Smooth muscle cell (in vitro differentiated cells): Measurements from ENCODE around the gene RCN2. TPM values are rescaled to one million over a fixed set of nuclear protein-coding genes. Genes with fewer than 3 reads are reported as not detected.

ENCODE experiments used
- DNase-seq: peaks from one replicate; lab custom pipeline; 2025; ENCODE audit not compliant: unreplicated experiment; lab: John Stamatoyannopoulos, UW
- H2AFZ ChIP-seq: fragments of 200-600 bp; sonication (generic); 2 replicates; pipeline ENCODE4 v1.6.0; 2016; ENCODE audit warnings: antibody characterized with exemption, low read depth, mild to moderate bottlenecking
- H3F3A ChIP-seq: fragments of 200-600 bp; sonication (generic); 2 replicates; pipeline ENCODE4 v1.6.0; 2017; ENCODE audit warnings: antibody characterized with exemption, low read depth
- H3K27ac ChIP-seq: fragments of 200-600 bp; sonication (generic); 2 replicates; pipeline ENCODE4 v1.5.1; 2016; ENCODE audit warnings: low read depth, mild to moderate bottlenecking
- H3K27me3 ChIP-seq: fragments of 200-600 bp; sonication (generic); 2 replicates; pipeline ENCODE4 v1.6.1; 2016; ENCODE audit warnings: low read depth, mild to moderate bottlenecking
- H3K36me3 ChIP-seq: fragments of 200-600 bp; sonication (generic); 2 replicates; pipeline ENCODE4 v1.5.1; 2016; ENCODE audit warnings: low read depth
- H3K4me1 ChIP-seq: fragments of 200-600 bp; sonication (generic); 2 replicates; pipeline ENCODE4 v1.5.1; 2016; ENCODE audit warnings: low read depth
- H3K4me2 ChIP-seq: fragments of 200-600 bp; sonication (generic); 2 replicates; pipeline ENCODE4 v1.6.0; 2016; ENCODE audit warnings: mild to moderate bottlenecking
- H3K4me3 ChIP-seq: fragments of 200-600 bp; sonication (generic); 2 replicates; pipeline ENCODE4 v1.5.1; 2016; ENCODE audit warnings: mild to moderate bottlenecking
- H3K79me2 ChIP-seq: fragments of 200-600 bp; sonication (generic); 2 replicates; pipeline ENCODE4 v1.6.0; 2016; ENCODE audit warnings: low read depth, mild to moderate bottlenecking
- H3K9ac ChIP-seq: fragments of 200-600 bp; sonication (generic); 2 replicates; pipeline ENCODE4 v1.6.0; 2016; ENCODE audit warnings: low read depth
- H3K9me3 ChIP-seq: fragments of 200-600 bp; sonication (generic); replicated peaks from 2 replicates; pipeline ENCODE4 v1.5.1; 2016; ENCODE audit warnings: low read depth
- H4K20me1 ChIP-seq: fragments of 200-600 bp; sonication (generic); 2 replicates; pipeline ENCODE4 v1.6.0; 2016; ENCODE audit warnings: low read depth
- WGBS: methylation state at CpG from one replicate; pipeline ENCODE4 v1.1.7; 2016; ENCODE audit warnings: low lambda C conversion rate; 5-methylcytosine and 5-hydroxymethylcytosine counted together
- polyA plus RNA-seq: library from polyadenylated mRNA; unstranded; fragments of >200 nt; fragmentation: Nextera tagmentation; extraction: Ambion mirVana; gene quantifications from 2 replicates; pipeline ENCODE4 v1.2.1, GENCODE V29; 2016
- total RNA-seq: library from RNA; depleted of rRNA; stranded (reverse); fragments of >200 nt; gene quantifications from 2 replicates; pipeline ENCODE4 v1.2.3, GENCODE V29; 2014
- TF ChIP-seq, protein P1 (sequence below): fragments of 200-600 bp; sonication (generic); IDR thresholded peaks from 2 replicates; pipeline ENCODE4 v1.5.1; 2017; ENCODE audit warnings: borderline replicate concordance, mild to moderate bottlenecking, antibody characterized with exemption; ENCODE audit not compliant: insufficient read depth, poor library complexity, severe bottlenecking

The RCN2 gene
- total and polyA plus RNA-seq, 2 experiments from 2014 or later = 190 to 200 TPM

DNA sequence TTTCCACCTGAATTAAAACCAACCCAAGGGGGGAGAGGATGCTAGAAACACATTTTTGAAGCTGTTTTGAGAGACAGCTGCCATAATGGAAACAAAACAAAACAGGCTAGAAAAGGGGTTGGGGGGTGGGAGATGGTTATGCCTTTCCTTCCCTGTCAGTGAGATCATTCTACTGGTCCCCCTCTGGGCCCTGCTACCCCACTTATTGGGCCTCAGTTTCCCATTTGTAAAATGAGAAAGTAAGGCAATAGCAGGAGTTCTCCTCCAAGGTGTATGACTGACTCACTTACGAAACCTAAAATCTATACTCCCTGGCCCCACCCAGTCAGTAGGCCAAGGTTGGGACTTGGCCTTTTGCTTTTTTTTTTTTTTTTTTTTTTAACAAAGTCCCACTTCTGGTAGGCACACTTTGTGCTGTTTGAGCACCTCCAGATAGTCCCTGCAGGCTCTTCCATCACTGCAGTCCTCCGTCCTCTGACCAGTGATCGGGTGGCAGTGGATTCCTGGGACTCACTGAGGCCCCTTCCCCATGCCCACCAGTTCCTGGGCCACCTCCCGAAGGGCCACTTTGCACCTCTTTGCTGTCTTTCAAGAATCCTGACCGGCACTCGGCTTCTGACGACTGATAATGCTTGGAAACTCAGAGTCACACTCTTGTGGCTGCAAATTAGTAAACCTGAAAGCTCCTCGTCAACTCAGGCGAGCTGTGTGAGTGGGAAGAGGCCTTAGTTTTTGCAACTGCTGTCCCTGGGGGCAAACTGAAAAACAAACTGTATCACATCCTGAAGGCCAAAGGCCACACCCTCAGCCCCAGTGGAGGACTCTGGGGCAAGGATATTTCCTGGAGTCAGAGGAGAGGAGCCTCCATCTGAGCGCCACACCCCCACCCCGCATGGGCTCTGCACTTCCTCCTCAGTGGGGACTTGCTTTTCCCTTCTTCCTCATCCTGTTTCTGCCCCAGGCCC is 56.6 kb downstream of the RCN2 start:
- H4K20me1 ChIP-seq = no peaks in the 10 kb centered on the region
- no peaks in the 10 kb centered on the region for H3F3A ChIP-seq
- TF ChIP-seq, protein P1, sequence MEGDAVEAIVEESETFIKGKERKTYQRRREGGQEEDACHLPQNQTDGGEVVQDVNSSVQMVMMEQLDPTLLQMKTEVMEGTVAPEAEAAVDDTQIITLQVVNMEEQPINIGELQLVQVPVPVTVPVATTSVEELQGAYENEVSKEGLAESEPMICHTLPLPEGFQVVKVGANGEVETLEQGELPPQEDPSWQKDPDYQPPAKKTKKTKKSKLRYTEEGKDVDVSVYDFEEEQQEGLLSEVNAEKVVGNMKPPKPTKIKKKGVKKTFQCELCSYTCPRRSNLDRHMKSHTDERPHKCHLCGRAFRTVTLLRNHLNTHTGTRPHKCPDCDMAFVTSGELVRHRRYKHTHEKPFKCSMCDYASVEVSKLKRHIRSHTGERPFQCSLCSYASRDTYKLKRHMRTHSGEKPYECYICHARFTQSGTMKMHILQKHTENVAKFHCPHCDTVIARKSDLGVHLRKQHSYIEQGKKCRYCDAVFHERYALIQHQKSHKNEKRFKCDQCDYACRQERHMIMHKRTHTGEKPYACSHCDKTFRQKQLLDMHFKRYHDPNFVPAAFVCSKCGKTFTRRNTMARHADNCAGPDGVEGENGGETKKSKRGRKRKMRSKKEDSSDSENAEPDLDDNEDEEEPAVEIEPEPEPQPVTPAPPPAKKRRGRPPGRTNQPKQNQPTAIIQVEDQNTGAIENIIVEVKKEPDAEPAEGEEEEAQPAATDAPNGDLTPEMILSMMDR = no peak
- DNase-seq = no peak
- H3K4me2 ChIP-seq = no peak overlapping the region
- H3K9me3 ChIP-seq = no peaks in the 10 kb centered on the region
- H3K27ac ChIP-seq = no peak overlapping the region
- WGBS = 68% methylated on average over 11 of the region's 11 CpGs
- H3K4me3 ChIP-seq = no peak overlapping the region
- no peak overlapping the region for H2AFZ ChIP-seq
- no peaks in the 10 kb centered on the region for H3K27me3 ChIP-seq
- H3K4me1 ChIP-seq = peaks cover 4% of the 10 kb centered on the region
- no peaks in the 10 kb centered on the region for H3K79me2 ChIP-seq
- H3K9ac ChIP-seq = no peak overlapping the region
- H3K36me3 ChIP-seq = no peaks in the 10 kb centered on the region

DNA sequence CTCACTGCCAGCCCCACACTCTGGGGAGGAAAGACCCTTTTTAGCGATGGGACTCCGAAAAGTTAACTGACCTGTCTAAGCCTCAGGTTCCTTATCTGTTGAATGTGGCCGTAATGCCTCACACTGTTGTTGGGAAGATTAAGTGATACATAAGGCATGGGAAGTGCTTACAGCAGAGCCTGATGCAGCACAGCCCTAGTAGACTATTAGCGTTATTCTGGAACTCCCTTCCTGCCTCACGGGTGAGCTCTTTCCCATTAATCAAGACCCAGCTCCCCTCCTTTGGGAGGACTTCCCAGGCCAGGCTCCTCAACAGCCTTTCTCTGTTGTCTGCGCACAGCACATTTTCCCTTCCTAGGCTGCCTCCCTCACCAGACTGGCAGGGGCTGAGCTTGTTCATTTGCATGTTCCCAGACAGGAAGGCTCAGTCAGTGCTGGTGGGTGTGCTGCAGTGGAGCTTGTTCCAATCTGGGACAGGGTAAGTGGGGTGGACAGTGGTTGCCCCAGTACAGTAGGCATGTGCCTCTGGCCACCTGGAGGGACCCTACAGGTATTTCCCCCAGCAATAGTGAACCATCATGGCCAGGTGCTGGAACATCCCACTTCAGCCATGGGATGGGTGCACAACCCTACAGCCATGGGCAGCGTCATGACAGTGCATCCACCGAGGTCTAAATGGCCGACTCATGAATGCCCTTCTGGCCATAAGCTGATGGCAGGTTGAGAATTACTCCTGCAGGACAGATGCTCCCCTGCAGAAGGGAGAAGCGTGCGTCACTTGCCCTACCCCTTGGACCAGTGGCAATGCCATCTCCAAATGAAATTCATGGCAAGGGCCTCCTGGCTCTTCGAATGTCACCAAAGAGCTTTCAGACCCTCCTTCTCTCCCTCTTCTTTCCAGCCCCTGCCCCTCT is 57.6 kb downstream of the RCN2 start:
- Histone ChIP-seq H3K4me3 (no peak overlapping the region), H3K9me3 (no peaks in the 10 kb centered on the region), H3K4me1 (no peaks in the 10 kb centered on the region), H3K4me2 (no peak overlapping the region), H2AFZ (no peak overlapping the region), H3K27ac (no peak overlapping the region), H3K79me2 (no peaks in the 10 kb centered on the region), H3F3A (no peaks in the 10 kb centered on the region), H3K27me3 (no peaks in the 10 kb centered on the region), H3K36me3 (no peaks in the 10 kb centered on the region), H3K9ac (no peak overlapping the region), H4K20me1 (no peaks in the 10 kb centered on the region)
- DNase-seq = no peak
- 76% methylated on average over 12 of the region's 12 CpGs for WGBS
- TF ChIP-seq, protein P1 = no peak

DNA sequence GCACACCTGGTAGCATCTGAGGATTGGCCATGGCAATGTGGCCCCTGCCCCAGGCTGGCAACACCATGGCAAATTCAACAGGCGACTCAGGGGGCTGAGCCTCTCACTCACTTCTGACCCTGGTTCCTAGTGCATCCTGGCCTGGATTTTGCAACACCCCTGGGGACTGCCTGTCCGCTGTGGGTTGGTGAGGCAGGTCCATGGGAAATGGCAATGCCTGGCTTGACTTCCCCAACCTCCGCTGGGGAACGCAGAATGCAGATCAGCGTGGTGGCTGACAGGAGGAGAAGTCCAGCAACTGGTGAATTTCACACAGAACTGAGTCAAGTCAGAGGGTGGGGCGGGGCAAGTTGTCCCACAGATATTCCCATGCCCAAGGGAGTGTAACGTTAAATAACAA is 59.5 kb downstream of the RCN2 start:
- WGBS = 90% methylated on average over 7 of the region's 7 CpGs
- no peaks in the 10 kb centered on the region for H3K79me2 ChIP-seq
- no peak overlapping the region for H2AFZ ChIP-seq

More for the DNA sequence above, 59.5 kb downstream of the RCN2 start:
- TF ChIP-seq, protein P1 = no peak
- no peaks in the 10 kb centered on the region for H3K4me1 ChIP-seq
- H3K27ac ChIP-seq = no peak overlapping the region
- H3K4me2 ChIP-seq = no peak overlapping the region
- H3K36me3 ChIP-seq = no peaks in the 10 kb centered on the region
- no peaks in the 10 kb centered on the region for H4K20me1 ChIP-seq
- H3F3A ChIP-seq = no peaks in the 10 kb centered on the region
- no peak for DNase-seq
- no peaks in the 10 kb centered on the region for H3K9me3 ChIP-seq
- H3K9ac ChIP-seq = no peak overlapping the region
- H3K4me3 ChIP-seq = no peak overlapping the region
- H3K27me3 ChIP-seq = no peaks in the 10 kb centered on the region
